Thyroid gland (tissue), 4 donors: ENCODE measurements around the gene GNB5.

Experiments
- CTCF ChIP-seq, 6 experiments: fragments of 200-600 bp in 3 of 6; fragments of 450-650 bp in 3 of 6; sonication (generic) in 3 of 6; IDR thresholded peaks; one replicate each; pipeline ENCODE4 v1.5.1; 2016 to 2019; ENCODE audit warnings: antibody characterized with exemption in 6 of 6, mild to moderate bottlenecking in 2 of 6, inconsistent platforms in 1 of 6, moderate library complexity in 1 of 6
- POLR2A ChIP-seq, 2 donors: fragments of 450-650 bp; IDR thresholded peaks; one replicate each; pipeline ENCODE4 v1.6.1; 2017; ENCODE audit warnings: antibody characterized with exemption in 2 of 2, mild to moderate bottlenecking in 2 of 2, moderate library complexity in 1 of 2

GRCh38 chr15:52171807-52172206, 19.4 kb downstream of the GNB5 start:
- no peak for TF ChIP-seq POLR2A (IDR thresholded peaks at IDR 0.05)
- TF ChIP-seq CTCF (IDR thresholded peaks at IDR 0.05) = no peak
